GM19238 (cell line): Measurements from ENCODE around the gene ESPN.

Experiments
- DNase-seq: peaks from one replicate; pipeline ENCODE4 v3.0.0; 2011; ENCODE audit warnings: low spot score; ENCODE audit not compliant: insufficient read length

The ESPN gene

GRCh38 chr1:6408023-6408422 is 16.6 kb upstream of the ESPN start:
- no peak for DNase-seq

DNA sequence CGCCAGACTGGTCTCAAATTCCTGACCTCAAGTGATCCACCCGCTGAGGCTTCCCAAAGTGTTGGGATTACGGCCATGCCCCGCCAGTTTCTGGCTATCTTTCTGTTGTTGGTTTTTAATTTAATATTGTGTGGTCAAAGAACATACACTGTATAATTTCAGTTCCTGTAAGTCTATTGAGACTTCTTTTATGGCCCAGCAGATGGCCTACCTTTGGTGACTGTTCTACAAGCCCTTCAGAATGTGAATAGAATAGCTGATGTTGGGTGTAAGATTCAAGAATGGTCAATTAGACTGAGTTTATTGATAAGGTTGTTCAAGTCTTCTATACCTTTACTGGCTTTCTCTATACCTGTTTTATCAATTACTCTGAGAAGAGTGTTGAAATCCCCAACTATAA is 15.5 kb upstream of the ESPN start:
- no peak for DNase-seq

DNA sequence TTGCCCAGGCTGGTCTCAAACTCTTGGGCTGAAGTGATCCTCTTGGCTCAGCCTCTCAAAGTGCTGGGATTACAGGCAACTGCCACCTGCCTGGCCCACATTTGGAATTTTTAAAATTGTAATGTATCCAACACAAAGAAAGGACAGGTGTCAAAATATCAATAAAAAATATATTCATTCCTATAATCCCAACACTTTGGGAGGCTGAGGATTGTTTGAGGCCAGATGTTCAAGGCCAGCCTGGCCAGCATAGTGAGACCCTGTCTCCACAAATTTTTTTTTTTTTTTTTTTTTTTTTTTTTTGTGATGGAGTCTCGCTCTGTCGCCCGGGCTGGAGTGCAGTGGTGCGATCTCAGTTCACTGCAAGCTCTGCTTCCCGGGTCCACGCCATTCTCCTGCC is 14.8 kb upstream of the ESPN start:
- no peak for DNase-seq

GRCh38 chr1:6410248-6410893 is 14.2 kb upstream of the ESPN start:
- DNase-seq, result no peak

GRCh38 chr1:6412896-6413295 is 11.7 kb upstream of the ESPN start:
- no peak for DNase-seq

DNA sequence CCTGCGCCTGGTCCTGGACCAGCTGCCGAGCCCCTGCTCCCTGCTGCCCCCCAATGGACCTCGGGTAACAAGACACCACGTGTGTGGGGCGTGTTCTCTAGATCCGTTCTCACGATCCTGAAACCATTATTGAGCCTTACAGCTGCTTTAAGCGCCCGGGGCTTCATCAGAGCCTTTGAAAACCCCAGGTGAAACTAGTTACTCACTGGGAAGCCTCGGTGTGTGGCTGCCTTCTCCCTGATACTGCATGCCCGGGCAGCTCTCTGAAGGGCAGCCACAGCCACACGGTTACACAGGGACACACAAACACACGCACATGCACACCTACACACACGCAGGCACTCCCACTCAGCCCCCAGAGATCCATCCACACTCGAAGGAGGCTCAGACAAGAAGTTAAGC is 10.1 kb upstream of the ESPN start:
- peak; percentile 66 for DNase-seq

DNA sequence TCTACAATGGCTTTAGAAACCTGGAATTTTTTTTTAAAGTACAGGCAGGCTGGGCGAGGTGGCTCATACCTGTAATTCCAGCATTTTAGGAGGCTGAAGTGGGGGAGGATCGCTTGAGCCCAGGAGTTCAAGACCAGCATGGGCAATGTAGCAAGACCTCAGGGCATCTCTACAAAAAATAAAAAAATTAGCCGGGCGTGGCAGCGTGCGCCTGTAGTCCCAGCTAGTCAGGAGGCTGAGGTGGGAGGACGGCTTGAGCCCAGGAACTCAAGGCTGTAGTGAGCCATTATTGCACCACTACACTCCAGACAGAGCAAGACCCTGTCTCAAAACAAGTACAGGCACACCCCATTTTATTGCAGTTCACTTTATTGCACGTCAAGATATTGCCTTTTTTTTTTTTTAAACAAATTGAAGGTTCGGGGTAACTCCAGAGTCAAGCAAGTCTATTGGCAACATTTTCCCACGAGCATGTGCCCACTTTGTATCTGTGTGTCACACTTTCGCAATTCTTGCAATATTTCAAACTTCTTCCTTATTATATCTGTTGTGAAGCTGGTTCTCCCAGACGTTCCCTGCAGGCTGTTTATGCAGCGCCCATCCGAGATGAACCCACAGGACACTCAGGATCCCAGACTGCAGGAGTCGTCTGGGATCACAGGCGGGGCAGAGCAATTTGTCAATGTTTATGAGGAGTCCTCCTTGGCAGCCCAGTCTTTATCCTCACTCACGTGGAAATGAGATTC is 9.5 kb upstream of the ESPN start:
- DNase-seq, result no peak

- no peak for DNase-seq
Observed at GRCh38 chr1:6416295-6416656, 8.3 kb upstream of the ESPN start.

DNA sequence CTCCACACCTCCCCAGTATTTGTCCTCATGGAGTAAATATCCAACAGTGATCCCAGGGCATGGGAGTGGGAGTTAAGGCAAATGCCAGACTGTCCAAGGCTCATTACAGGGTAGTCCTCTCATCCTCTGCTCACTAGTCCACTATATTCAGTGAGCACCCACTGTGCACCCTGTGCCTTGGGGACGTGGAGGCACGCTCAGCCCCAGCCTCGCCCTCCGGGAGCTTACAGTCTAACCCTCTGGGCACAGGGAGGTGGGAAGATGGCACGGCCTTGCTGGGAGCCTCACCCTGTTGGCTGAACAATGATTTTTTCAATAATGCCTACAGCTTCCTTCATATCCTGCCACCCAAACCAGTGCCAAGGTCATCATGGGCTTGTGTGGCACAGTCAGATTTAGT is 7.7 kb upstream of the ESPN start:
- no peak for DNase-seq

DNA sequence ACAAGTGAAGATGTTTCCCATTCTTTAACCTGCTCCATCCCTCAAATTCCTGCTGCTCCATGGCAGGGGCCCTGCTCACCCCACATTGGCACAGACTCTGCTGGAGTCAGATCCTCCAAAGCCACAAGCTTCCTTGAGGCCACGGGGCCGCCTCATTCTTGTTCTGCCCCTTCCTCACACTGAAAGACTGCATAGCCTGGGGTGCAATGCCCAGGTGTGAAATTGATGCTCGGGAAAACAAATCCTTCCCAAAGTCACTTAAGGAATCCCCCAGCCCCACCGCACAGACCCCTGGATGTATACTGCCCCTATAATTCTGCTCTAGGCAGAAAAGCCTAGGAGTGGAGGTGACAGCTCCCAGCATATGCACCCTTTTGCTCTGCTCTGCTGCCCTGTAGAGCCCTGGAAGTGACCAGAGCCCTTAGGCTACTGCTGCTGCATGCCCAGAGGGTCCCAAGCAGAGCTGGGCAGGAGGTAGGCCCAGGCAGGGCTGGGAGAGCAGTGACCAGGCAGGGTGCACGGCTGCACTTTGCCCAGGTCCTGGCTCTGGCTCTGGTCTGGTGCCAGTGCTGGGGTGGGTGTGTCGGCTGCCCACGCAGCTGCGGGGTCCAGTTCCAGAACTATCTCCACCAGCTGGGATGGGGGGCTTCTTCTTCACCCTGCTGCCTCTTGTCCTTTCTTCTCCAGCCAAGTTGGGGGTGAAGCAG is 6.5 kb upstream of the ESPN start:
- no peak for DNase-seq

DNA sequence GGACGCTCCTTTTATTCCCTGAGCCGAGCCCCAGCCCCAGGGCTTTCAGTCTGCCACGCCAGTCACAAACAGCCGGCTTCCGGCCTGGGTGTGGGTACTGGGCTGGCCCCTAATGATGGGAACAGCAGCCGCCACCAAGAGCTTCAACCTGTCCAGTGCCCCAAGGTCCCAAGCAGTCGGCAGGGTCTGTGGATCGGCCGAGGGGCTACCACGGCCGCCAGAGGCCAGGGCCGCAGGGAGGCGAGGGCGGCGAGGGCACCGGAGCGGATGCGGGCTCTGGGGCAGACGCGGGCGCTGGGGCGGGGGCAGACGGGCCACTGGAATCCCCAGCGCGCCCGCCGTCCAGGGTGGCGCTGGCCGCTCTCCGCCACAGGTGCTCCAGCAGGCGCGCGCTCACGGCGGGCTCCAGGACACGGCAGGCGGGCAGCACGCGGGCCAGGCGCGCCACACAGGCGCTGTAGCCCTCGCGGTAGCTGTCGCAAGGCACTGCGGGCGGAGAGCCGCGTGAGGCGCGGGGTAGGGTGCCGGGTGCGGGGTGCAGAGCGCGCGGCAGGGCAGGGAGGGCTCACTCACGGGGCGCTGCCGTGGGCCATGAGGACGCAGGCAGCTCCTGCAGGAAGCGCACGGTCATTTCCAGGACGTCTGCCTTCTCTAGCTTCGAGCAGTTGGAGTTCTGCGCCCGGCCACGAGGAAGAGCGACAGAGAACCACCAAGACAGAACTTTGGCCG is 5.7 kb upstream of the ESPN start:
- no peak for DNase-seq

- DNase-seq, result no peak
Observed at GRCh38 chr1:6419397-6419803, 5.2 kb upstream of the ESPN start.

DNA sequence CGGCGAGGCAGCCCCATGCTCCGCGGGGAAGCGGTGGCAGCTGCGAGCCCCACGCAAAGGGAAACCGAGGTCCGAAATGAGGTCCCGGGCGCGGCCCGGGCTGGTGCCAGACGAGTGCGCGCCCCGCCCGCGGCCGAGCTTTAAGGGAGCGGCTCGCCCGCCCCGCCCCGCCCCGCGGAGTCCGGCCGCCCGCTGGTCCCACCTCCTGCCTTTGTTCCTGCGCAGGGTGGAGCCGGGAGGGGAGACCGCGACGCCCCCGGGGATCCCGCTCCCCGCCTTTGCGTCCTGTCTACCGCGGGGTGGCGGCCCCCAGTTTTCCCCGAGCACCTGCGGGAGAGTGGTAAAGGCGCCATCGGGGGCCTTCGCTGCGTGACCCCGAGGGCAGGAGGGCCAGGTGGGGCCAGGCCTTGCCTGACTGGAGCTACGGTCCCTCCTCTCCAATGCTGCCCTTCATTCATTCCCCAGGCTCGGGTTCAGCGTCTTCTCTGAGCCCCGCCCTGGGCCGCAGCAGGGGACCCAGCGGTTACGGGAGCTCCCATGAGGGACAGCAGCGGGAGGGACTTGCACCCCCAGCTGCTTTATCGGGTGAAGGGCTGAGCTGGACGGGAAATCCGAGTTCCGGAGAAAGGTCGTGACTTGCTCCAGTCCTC is 4.6 kb upstream of the ESPN start, which contains the start of gene HES2:
TSS of gene HES2 (minus strand) at position 116 of the 650 bp plus-strand sequence. CDS start at position 17, 99 bp downstream.
- DNase-seq, result no peak

- no peak for DNase-seq
Observed at GRCh38 chr1:6420454-6421042, 4.0 kb upstream of the ESPN start.

- no peak for DNase-seq
Observed at GRCh38 chr1:6421266-6421665, 3.3 kb upstream of the ESPN start.

DNA sequence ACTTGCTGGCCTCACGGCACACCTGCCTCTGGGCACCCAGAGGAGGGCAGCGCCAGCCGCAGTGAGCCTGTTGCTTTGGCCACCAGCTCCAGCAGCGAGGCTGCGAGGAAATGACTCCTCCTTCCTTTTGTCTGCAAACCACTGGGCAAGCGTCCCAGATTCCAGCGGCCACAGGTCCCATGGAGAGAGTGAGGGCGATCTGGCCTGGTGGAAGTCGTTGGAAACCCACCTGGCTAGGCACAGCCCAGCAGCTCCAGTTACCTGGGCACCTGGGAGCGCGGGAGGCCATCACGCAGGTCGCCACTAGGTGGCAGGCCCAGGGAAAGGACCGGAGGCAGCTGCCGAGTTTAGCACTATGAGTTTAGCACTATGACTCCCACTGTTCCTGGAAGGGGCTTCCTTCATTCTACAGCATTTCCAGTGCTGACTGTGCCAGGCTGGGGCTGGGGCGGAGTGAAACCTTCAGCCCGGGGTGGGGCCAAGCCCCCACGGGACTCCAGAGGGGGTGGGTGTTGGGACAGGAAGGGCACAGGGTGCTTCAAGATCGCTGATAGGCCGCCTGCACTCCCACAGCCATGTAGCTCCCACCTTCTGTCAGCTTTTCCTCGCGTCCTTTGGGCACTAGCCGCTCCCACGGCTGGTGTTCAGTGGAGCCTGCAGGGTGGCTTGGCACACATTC is 1.1 kb upstream of the ESPN start:
- peak; percentile 81 for DNase-seq

DNA sequence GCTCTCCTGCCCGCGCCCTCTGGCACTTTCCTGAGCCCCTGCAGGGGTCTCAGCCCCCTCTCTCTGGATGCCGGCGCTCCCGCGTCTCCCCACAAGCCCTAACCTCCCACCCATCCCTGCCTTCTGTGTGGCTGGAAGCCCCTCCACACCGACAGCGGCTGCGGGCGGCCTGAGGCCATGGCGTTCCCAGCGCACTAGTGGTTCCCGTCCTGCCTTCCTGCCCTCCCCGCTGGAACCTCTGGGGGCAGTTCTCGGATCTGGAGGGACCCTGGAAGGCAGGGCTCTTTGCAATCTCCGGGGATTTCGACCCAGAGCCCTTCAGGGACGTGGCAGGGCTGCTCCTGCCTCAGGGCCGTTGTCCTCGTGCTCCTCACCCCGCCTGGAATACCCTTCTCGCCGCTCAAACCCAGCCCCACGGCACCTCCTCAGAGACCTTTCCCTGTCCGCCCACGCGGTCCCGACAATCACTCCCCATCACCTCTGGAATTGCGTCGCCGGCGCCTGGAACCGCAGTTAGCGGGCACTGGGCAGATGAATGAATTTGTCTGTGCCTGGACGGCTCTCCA is 493 bp upstream of the ESPN start:
- no peak for DNase-seq

DNA sequence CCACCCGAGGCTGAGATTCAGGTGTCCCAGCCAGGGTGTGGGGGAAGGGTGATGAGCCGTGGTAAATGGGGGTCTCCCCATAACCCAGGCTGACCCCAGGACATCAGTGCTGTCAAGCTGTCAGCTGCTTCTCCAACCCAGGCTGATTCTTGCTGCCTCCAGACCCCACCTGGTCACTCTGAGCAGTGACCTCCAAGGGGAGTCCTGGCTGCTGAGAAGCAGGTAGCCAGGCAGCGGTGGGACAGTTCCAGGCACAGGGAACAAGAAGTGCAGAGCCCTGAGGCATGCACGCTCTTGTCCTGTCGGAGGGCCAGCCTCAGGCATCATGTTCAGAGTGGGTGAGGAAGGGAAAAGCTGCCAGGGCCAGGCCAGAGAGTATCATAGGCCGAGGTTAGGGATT is 1.1 kb downstream of the ESPN start:
- no peak for DNase-seq

DNA sequence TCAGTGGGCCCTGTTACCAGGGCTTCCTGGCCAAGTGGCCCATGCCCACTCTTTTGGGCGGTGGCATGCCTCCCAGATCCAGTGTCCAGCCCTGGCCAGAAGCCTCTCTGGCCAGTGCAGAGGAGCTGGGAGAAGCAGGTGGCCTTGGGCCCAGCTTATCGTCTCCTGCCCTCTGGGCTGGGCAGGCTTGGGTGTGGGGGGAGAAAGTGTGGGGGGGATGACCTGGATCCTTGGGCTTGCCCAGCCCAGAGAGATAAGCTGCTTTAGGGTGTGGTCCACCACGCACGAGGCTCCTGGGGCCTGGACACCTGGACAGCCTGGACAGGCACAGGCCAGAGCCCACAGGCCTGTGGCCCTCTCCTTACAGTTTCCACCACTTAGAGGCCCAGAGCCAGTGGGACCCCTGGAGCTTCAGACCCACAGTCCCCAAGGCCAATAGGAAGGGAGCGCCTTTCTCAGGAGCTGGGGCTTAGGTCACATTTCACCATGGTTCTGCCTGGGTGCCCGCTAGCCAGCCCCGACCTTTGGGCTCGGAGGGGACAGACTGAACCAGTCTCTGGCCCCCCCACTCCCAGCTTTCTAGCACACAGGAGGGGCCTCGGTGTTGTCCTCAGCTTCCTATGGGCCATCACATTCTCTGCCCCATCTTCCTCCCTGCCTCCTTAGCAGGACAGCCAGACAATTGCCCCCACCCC is 1.8 kb downstream of the ESPN start:
- no peak for DNase-seq

DNA sequence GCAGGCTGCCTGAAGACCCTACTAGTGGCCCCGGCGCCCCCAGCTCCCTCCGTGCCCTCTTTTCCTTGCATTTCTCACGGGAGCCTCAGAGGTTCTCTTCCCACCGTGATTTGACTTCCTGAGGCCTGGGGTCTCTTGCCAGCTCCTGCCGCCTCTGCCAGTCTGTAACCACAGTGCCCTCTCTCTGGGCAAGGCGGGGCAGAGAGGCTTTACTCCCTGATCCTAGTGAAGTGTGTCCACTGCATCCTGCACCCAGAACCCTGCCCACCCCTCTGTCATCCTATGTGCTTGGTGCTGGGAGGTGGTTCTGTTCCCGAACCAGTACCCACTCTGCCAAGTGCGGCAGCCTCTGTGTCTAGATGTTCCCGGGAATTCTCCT is 2.4 kb downstream of the ESPN start:
- DNase-seq, result no peak
